ENCODE results near the gene VMO1.

The VMO1 gene

DNA sequence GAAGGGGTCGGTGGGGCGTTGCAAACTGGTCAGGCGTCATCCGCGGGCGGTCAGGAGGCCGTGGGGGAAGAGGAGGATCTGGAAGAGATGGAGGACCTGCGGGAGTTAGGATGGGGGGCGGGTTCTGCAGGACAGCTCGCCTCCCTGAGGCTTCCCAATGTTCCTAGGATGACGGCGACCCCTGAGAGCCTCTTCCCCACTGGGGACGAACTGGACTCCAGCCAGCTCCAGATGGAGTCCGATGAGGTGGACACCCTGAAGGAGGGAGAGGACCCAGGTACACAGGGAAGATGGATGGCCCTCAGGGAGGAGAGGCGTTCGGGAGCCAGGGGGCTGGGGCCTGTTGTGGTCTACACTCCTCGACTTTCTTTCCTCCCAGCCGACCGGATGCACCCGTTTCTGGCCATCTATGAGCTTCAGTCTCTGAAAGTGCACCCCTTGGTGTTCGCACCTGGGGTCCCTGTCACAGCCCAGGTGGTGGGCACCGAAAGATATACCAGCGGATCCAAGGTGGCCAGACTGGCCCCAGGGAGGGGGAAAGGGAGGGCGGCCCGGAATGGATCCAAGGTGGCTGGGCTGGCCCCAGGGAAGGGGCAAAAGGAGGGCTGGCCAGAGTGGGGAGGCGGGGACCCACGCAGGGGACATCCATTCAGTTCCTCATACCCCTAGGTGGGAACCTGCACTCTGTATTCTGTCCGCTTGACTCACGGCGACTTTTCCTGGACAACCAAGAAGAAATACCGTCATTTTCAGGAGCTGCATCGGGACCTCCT is 21.6 kb upstream of the VMO1 start:
- no peak for TF ChIP-seq CTCF (IDR thresholded peaks at IDR 0.05; ENCODE audit: low read length)
- TF ChIP-seq EZH2 (IDR thresholded peaks at IDR 0.05; ENCODE audit: borderline replicate concordance, low read length) = no peak
- Histone ChIP-seq H4K20me1 (ENCODE audit: insufficient read depth, low read length) (no peaks in the 10 kb centered on the region), H3K9ac (ENCODE audit: low read length) (no peak overlapping the region; the same call in 1 of the 2 replicates), H3K9me2 (ENCODE audit: low read depth, low read length) (no peaks in the 10 kb centered on the region), H3K27me3 (ENCODE audit: insufficient read depth, low read length) (no peaks in the 10 kb centered on the region), H3K4me1 (ENCODE audit: insufficient read depth, low read length, severe bottlenecking) (peaks cover 15% of the 10 kb centered on the region), H3K9me3 (ENCODE audit: low read length) (no peaks in the 10 kb centered on the region), H3K27ac (ENCODE audit: low read depth, low read length, poor library complexity, severe bottlenecking) (no peak overlapping the region), H3K4me3 (ENCODE audit: low read depth, low read length, poor library complexity, severe bottlenecking) (peak overlapping the region; percentile 68), H3K36me3 (ENCODE audit: insufficient read depth, low read length) (no peaks in the 10 kb centered on the region), H3K79me2 (ENCODE audit: insufficient read depth, low read length) (no peaks in the 10 kb centered on the region), H3K4me2 (ENCODE audit: low read length) (peak overlapping the region; percentile 84), H3F3A (ENCODE audit: insufficient read depth, low read length) (no peaks in the 10 kb centered on the region), H2AFZ (ENCODE audit: low read length) (no peak overlapping the region)

DNA sequence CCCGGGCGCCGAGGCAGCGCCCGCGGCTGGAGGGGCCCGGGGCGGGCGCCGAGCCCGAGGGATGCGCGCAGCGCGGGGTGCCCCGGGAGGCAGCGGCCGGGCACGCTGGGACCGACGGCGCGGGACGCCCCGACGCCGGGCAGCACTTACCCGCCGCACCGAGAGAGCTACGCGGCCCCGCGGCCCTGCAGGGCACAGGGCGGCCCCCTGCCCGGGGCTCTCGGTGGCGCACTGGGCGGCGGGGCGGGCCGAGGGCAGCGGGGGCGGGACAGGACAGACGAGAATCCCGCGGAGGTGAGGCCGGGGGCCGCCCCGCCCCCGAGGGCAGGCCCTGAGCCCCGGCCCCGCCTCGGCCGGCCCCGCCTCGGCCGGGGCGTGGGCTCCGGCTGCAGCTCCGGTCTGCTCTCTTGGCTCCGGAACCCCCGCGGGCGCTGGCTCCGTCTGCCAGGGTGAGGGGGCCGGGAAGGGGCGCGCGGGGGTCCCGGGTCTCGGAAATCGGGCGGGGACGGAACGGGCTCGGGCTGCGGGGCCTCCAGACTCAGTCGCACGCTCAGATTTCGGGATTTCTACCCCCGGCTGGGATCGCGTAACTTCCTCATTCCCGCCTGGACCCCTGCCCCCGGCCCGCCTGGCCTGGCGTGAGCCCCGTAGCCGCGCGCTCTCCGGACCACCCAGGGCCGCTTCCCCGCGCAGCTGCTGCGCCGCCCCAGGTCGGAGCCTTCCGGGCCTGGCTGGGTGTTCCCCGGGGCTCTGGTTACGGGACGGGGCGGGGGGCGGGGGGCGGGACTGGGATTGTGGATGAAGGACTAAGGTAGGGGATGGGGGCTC is 20.8 kb upstream of the VMO1 start, which contains the start of gene PLD2:
Gene PLD2, plus strand, starts transcription at position 376 of the 828 bp plus-strand sequence. CDS start 621 bp downstream, outside the sequence.
- TF ChIP-seq EZH2 (IDR thresholded peaks at IDR 0.05; ENCODE audit: borderline replicate concordance, low read length) (no peak), CTCF (IDR thresholded peaks at IDR 0.05; ENCODE audit: low read length) (no peak)
- Histone ChIP-seq H3K4me3 (ENCODE audit: low read depth, low read length, poor library complexity, severe bottlenecking) (peak within 1 kb of the TSS; percentile 68), H3K9ac (ENCODE audit: low read length) (peak within 1 kb of the TSS; percentile 67), H3K9me3 (ENCODE audit: low read length) (no peaks in the 10 kb centered on the region), H3K27ac (ENCODE audit: low read depth, low read length, poor library complexity, severe bottlenecking) (no peak within 1 kb of the TSS), H3K4me2 (ENCODE audit: low read length) (peak within 1 kb of the TSS; percentile 84), H4K20me1 (ENCODE audit: insufficient read depth, low read length) (no peaks in the 10 kb centered on the region), H2AFZ (ENCODE audit: low read length) (no peak within 1 kb of the TSS), H3K36me3 (ENCODE audit: insufficient read depth, low read length) (no peaks in the 10 kb centered on the region), H3K4me1 (ENCODE audit: insufficient read depth, low read length, severe bottlenecking) (peaks cover 15% of the 10 kb centered on the region), H3K79me2 (ENCODE audit: insufficient read depth, low read length) (no peaks in the 10 kb centered on the region), H3K9me2 (ENCODE audit: low read depth, low read length) (no peaks in the 10 kb centered on the region), H3F3A (ENCODE audit: insufficient read depth, low read length) (no peaks in the 10 kb centered on the region), H3K27me3 (ENCODE audit: insufficient read depth, low read length) (no peaks in the 10 kb centered on the region)

DNA sequence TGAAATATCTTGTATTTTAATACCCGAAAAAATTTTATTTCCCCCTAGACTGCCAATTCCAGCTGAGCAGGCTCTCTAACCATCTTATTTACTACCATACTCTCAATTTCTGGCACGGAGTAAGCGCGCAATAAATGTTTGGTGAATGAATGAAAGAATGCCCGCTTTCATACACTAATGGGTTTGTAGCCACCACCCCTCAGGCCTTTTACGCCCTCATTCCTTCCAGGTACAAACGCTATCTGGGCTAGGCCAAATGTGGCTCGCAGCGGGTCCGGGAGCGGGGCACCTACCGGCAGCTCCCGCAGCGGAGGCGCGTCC is 20.3 kb upstream of the VMO1 start:
- H3K79me2 ChIP-seq (ENCODE audit: insufficient read depth, low read length) = no peaks in the 10 kb centered on the region
- H3K27ac ChIP-seq (ENCODE audit: low read depth, low read length, poor library complexity, severe bottlenecking) = no peak overlapping the region
- no peaks in the 10 kb centered on the region for H3K27me3 ChIP-seq (ENCODE audit: insufficient read depth, low read length)
- no peaks in the 10 kb centered on the region for H3K36me3 ChIP-seq (ENCODE audit: insufficient read depth, low read length)
- H3K9me3 ChIP-seq (ENCODE audit: low read length) = no peaks in the 10 kb centered on the region
- no peaks in the 10 kb centered on the region for H3K9me2 ChIP-seq (ENCODE audit: low read depth, low read length)
- no peaks in the 10 kb centered on the region for H3F3A ChIP-seq (ENCODE audit: insufficient read depth, low read length)
- peak overlapping the region; percentile 84 for H3K4me2 ChIP-seq (ENCODE audit: low read length)
- peak overlapping the region; percentile 68 for H3K4me3 ChIP-seq (ENCODE audit: low read depth, low read length, poor library complexity, severe bottlenecking)
- H3K4me1 ChIP-seq (ENCODE audit: insufficient read depth, low read length, severe bottlenecking) = peaks cover 15% of the 10 kb centered on the region
- no peaks in the 10 kb centered on the region for H4K20me1 ChIP-seq (ENCODE audit: insufficient read depth, low read length)
- TF ChIP-seq EZH2 (IDR thresholded peaks at IDR 0.05; ENCODE audit: borderline replicate concordance, low read length) = no peak
- TF ChIP-seq CTCF (IDR thresholded peaks at IDR 0.05; ENCODE audit: low read length) = no peak
- peak overlapping the region; percentile 67 for H3K9ac ChIP-seq (ENCODE audit: low read length)
- no peak overlapping the region for H2AFZ ChIP-seq (ENCODE audit: low read length)

All from OCI-LY1 (cell line).